K562 (cell line): ENCODE results near the gene WBP1. TPM values are rescaled to one million over a fixed set of nuclear protein-coding genes. Genes with fewer than 3 reads are reported as not detected.

Source experiments
- ADNP ChIP-seq: fragments of 200-800 bp; sonication (Bioruptor generic); IDR thresholded peaks from 2 replicates; pipeline ENCODE4 v1.6.1; 2016; ENCODE audit warnings: missing genetic modification characterization, missing compliant biosample characterization
- CC2D1A ChIP-seq: fragments of 450-650 bp; IDR thresholded peaks from 2 replicates; pipeline ENCODE4 v1.6.1; 2017; ENCODE audit warnings: mild to moderate bottlenecking
- ETV1 ChIP-seq: fragments of 450-650 bp; conservative IDR thresholded peaks from 2 replicates; pipeline ENCODE4 v1.6.1; 2016; ENCODE audit warnings: missing genetic modification characterization, control low read depth, low read depth, missing compliant biosample characterization
- MAFF ChIP-seq: IDR thresholded peaks from 2 replicates; pipeline ENCODE4 v1.6.1; 2012; ENCODE audit warnings: low read length, improper control_type of control experiment
- RBM39 ChIP-seq: fragments of 200-400 bp; formaldehyde crosslinking; optimal IDR thresholded peaks from 2 replicates; pipeline ENCODE3; 2018; ENCODE audit warnings: low read depth, low read length
- WHSC1 ChIP-seq: IDR thresholded peaks from one replicate; pipeline ENCODE4 v1.6.1; 2012; ENCODE audit warnings: low read length, control low read depth, inconsistent platforms
- ZNF175 ChIP-seq: fragments of 200-800 bp; sonication (Bioruptor generic); IDR thresholded peaks from 2 replicates; pipeline ENCODE4 v1.6.1; 2016; ENCODE audit warnings: low read depth, mild to moderate bottlenecking, missing genetic modification characterization, missing compliant biosample characterization
- ZNF217 ChIP-seq: sonication (generic); formaldehyde crosslinking; IDR thresholded peaks from 2 replicates; pipeline ENCODE4 v1.8.0; 2022; ENCODE audit warnings: mild to moderate bottlenecking, missing genetic modification reagents
- ZNF354B ChIP-seq: fragments of 250-450 bp; sonication (Bioruptor Pico); IDR thresholded peaks from 2 replicates; pipeline ENCODE4 v1.4.0; 2020
- ZNF717 ChIP-seq: fragments of 250-450 bp; sonication (Bioruptor Pico); IDR thresholded peaks from 2 replicates; pipeline ENCODE4 v1.5.0; 2021
- polyA plus RNA-seq, 8 experiments: library from polyadenylated mRNA; depleted of rRNA in 4 of 8; stranded (reverse) in 5 of 8; unstranded in 3 of 8; fragments of >200 nt; fragmentation: Nextera tagmentation in 2 of 8; fragmentation: Illumina TruSeq in 1 of 8; extraction: Ambion mirVana in 2 of 8; extraction: Trizol in 1 of 8; gene quantifications; 2 replicates each; pipeline versions ENCODE4 v1.2.1 to v1.2.3, GENCODE V29; 2011 to 2014; ENCODE audit warnings: inconsistent platforms in 1 of 8, missing spikeins in 1 of 8
- total RNA-seq, 7 experiments: library from RNA; depleted of rRNA in 6 of 7; stranded (reverse); fragments of >200 nt in 6 of 7; fragmentation: Illumina TruSeq in 2 of 7; extraction: Trizol in 2 of 7; gene quantifications; 2 replicates each; pipeline versions ENCODE4 v1.2.1 to v1.2.3, GENCODE V29; 2011 to 2021; ENCODE audit warnings: low replicate concordance in 1 of 7
- TF ChIP-seq, protein P1 (sequence below), 2 experiments: fragments of 450-650 bp in 1 of 2; IDR thresholded peaks; 2 replicates each; pipeline ENCODE4 v1.6.1; 2011 to 2017; ENCODE audit warnings: low read depth in 2 of 2, antibody characterized with exemption in 1 of 2, borderline replicate concordance in 1 of 2, low read length in 1 of 2, mild to moderate bottlenecking in 1 of 2, mixed read lengths in 1 of 2; ENCODE audit not compliant: control insufficient read depth in 1 of 2
- TF ChIP-seq, protein P2 (sequence below): fragments of 450-650 bp; IDR thresholded peaks from 2 replicates; pipeline ENCODE4 v1.6.1; 2017; ENCODE audit warnings: mild to moderate bottlenecking, moderate library complexity

WBP1 gene
- total and polyA plus RNA-seq, 9 of the 15 experiments (the other 6 are each of a cell fraction or from before 2014, with no cell fraction given), result 1.9 to 27.7 (median 14.2) TPM

DNA sequence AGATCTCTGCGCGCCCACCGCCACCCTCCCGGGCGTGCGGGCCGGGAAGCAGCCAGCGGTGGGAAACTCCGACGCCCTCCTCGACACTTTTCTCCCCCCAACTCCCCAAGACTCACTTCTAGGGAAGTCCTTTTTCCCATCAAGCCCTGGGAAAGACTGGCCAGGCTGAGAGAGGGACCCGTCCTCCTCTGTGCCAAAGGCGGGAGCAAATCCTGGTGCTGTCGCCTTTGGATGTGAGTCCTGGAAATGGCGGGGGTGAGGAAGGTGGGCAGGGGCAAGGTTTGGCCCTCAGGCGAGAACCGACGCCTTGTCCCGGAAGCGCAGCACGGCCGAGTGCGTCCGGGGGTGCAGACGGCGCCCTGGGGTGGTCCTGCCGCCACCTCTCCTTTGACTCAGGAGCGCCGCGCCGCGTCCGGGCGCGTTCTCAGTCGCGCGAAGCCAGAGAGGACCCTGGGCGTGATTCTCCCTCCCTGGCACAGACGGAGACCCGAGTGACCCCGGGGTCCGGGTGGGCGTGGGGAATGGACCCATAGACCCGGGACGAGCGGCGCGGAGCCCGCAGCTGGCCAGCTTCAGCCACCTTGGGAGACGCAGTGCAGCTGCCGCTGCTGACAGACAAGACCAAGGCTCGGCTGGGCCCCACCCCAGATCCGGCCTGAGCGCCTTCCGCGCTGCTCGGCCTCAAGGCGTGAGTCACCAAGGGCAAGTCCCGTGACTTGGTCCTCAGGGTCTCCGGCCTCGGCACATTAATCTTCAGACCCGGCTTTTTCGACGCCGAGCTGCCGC, 44.7 kb downstream of the WBP1 start (continued):
- TF ChIP-seq, protein P1, sequence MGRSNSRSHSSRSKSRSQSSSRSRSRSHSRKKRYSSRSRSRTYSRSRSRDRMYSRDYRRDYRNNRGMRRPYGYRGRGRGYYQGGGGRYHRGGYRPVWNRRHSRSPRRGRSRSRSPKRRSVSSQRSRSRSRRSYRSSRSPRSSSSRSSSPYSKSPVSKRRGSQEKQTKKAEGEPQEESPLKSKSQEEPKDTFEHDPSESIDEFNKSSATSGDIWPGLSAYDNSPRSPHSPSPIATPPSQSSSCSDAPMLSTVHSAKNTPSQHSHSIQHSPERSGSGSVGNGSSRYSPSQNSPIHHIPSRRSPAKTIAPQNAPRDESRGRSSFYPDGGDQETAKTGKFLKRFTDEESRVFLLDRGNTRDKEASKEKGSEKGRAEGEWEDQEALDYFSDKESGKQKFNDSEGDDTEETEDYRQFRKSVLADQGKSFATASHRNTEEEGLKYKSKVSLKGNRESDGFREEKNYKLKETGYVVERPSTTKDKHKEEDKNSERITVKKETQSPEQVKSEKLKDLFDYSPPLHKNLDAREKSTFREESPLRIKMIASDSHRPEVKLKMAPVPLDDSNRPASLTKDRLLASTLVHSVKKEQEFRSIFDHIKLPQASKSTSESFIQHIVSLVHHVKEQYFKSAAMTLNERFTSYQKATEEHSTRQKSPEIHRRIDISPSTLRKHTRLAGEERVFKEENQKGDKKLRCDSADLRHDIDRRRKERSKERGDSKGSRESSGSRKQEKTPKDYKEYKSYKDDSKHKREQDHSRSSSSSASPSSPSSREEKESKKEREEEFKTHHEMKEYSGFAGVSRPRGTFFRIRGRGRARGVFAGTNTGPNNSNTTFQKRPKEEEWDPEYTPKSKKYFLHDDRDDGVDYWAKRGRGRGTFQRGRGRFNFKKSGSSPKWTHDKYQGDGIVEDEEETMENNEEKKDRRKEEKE (IDR thresholded peaks at IDR 0.05; ENCODE audit: borderline replicate concordance in 1 of 2, control insufficient read depth in 1 of 2, low read depth in 2 of 2, low read length in 1 of 2), result no peak
- no peak for TF ChIP-seq ADNP (tag)
- TF ChIP-seq ZNF217 (CRISPR knock-in tag), result no peak
- no peak for TF ChIP-seq ZNF354B (CRISPR knock-in tag)
- no peak for TF ChIP-seq ZNF175 (CRISPR knock-in tag)
- TF ChIP-seq ETV1, result peak; percentile 80
- TF ChIP-seq ZNF717 (CRISPR knock-in tag), result no peak
- no peak for TF ChIP-seq WHSC1
- TF ChIP-seq MAFF, result no peak
- no peak for TF ChIP-seq RBM39
- TF ChIP-seq CC2D1A, result no peak
- TF ChIP-seq, protein P2, sequence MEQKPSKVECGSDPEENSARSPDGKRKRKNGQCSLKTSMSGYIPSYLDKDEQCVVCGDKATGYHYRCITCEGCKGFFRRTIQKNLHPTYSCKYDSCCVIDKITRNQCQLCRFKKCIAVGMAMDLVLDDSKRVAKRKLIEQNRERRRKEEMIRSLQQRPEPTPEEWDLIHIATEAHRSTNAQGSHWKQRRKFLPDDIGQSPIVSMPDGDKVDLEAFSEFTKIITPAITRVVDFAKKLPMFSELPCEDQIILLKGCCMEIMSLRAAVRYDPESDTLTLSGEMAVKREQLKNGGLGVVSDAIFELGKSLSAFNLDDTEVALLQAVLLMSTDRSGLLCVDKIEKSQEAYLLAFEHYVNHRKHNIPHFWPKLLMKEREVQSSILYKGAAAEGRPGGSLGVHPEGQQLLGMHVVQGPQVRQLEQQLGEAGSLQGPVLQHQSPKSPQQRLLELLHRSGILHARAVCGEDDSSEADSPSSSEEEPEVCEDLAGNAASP, result no peak
